Inflammatory macrophage (primary cell): ENCODE results near the gene ZNF573.
"Not testable (repeated sequence)": the region's sequence is repeated elsewhere in the genome, so short reads cannot be mapped to it uniquely, and the experiment has no call there.

Experiments
- DNase-seq, 2 donors: peaks; one replicate each; pipeline ENCODE4 v3.0.0-alpha.2; 2020 to 2022
- total RNA-seq, 18 experiments: gene quantifications; one replicate each; lab custom pipeline; 2026; ENCODE audit warnings: mixed read lengths in 6 of 18, inconsistent platforms in 2 of 18; lab: John Stamatoyannopoulos, UW

Gene ZNF573
- total RNA-seq, result 0.75 to 8.9 (median 5.7) reads per million in 18 experiments

- DNase-seq, result peak; percentile 90
These were observed at the start of gene ZNF573 for GRCh38 chr19:37779127-37780005. ZNF573 (minus strand) TSS chr19:37779586; CDS start chr19:37773729, 5,857 bp downstream.

GRCh38 chr19:37817180-37817981 is 38.0 kb upstream of the ZNF573 start:
- DNase-seq, result peak in 1 of 2 donors; percentile 9

DNA sequence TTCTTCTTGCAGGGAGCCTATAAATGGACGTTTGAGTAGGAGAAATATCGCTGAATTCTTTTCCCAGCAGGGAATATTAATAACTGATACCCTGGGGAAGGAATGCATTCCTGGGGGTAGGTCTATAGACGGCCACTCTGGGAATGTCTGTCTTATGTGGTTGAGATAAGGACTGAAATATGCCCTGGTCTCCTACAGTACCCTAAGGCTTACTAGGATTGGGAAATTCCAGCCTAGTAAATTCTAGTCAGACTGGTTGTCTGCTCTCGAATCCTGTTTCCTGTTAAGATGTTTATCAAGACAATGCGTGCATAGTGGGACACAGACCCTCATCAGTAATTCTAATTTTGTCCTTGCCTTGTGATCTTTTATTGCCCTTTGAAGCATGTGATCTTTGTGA is 36.2 kb upstream of the ZNF573 start:
- not testable (repeated sequence) for DNase-seq

DNA sequence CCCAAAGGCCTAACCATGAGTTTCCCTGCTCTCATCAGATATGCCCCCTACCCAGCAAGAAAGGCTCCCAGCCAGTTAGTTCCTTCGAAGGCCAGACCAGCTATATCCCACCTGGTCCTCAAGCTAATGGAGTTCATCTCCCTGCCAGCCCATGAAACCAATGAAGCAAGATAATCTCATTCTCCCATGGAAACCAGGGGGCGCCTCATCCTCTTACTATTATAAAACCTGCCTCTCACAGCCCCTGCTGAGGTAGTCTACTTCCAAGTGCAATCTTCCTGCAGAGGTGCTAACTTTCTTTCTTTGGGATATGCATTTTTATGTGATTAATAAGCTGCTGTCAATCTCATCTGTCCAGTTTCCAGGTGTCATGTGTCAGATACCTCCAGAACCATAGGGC is 34.0 kb upstream of the ZNF573 start:
- no peak for DNase-seq

DNA sequence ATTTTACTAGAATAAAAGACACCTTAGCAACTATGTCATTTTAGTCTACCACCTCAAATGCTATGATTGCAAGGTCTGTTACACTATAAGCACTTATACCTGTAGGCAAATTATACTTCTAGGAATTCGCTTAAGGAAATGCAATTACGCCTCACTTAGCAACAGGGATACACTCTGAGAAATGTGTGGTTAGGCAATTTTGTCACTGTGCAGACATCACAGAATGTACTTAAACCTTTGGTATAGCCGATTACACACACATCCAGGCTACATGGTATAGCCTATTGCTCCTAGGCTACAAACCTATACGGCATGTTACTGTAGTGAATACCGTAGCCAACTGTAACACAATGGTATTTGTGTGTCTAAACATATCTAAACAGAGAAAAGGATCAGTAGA is 30.0 kb upstream of the ZNF573 start:
- no peak for DNase-seq

- DNase-seq, result no peak
These were observed 24.0 kb upstream of the ZNF573 start for GRCh38 chr19:37803249-37803840.

DNA sequence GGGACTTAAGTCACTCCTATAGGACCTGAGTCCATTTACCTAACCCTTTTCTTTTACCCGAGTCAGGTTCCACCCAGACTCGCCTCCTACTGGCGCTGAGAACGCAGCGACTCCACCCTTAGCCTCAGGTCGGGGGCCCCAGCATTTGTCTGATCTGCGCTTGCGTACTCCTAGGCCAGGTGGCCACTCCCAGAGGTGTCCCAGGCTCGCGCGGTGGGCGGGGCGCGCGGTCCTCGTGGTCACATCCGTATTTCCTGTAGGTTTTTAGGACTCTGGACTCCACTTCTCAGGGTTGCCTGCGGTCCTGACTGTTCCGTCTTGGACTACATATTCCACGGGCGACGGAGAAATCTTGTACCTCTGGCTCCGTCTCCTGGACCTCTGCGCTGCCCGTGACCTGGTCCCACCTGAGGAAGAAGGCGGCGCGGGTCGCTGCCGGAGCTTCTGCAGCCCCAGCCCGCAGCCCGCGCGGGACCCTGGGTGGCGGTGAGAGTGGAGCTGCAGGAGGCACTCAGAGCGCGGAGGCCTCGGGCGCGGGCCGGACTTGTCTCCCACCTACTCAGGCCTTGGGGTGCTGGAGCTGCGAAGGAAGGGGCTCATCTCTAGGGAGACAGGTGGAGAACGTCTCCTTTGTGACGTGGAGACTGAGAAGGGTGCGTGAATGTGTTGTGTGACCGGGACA is 11.0 kb upstream of the ZNF573 start:
- no peak for DNase-seq

DNA sequence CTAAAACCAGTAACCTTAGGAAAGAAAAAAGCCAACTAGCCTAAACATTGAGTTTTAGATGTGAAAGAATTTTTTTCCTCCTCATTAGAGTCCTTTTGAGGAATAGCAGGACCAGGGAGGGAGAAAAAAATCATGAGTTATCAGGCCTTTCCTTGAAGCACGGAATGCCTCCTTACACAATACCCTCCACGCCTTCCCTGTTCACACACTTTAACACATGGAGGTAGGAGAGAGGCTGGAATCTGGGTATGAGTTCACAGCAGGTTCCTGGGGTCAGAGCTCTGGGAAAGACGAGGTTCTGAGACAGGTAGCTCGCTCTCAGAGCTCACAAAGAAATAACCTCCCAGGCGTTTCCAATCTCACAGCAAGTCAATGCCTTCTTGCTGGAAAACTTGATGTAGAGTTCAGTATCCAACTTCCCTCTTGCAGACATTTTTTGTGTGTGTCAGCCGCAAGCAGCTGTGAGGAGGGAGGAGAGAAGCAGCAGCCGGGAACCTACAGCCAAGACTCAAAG is 716 bp downstream of the ZNF573 start:
- peak; percentile 2 to 6 for DNase-seq

DNA sequence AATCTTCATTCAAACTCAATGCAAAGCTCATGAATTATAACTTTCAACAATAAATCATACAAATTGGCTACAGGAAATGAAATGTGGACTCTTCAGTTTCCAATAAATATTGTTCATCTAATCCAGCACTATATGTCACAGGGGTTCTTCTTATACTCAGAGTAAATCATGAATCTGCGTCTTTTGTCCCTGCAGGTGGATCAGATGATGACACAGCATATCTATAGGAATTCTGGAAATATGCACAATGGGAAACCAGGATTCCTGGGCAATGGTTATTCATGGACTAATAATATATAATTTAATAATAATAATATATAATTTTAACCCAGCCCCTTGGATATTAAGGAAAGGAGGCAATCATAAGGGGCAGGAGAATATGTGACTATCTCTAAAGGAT is 8.4 kb downstream of the ZNF573 start:
- no peak for DNase-seq

DNA sequence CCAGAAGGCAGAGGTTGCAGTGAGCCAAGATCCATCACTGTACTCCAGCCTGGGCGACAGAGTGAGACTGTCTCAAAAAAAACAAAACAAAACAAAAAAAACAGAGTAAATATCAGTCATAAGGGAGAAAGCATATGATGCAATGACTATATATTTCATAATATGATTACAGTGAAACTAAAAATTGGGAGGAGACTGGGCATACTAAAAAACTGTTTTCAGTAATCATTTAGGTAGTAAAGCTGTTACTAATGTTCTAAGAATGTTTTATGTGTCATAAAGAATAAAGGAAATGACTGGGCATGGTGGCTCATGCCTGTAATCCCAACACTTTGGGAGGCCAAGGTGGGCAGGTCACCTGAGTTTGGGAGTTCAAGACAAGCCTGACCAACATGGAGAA is 15.9 kb downstream of the ZNF573 start:
- DNase-seq, result no peak

DNA sequence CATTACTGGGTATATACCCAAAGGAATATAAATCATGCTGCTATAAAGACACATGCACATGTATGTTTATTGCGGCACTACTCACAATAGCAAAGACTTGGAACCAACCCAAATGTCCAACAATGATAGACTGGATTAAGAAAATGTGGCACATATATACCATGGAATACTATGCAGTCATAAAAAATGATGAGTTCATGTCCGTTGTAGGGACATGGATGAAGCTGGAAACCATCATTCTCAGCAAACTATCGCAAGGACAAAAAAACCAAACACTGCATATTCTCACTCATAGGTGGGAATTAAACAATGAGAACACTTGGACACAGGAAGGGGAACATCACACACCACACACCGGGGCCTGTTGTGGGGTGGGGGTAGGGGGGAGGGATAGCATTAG is 21.7 kb downstream of the ZNF573 start:
- DNase-seq, result not testable (repeated sequence)

DNA sequence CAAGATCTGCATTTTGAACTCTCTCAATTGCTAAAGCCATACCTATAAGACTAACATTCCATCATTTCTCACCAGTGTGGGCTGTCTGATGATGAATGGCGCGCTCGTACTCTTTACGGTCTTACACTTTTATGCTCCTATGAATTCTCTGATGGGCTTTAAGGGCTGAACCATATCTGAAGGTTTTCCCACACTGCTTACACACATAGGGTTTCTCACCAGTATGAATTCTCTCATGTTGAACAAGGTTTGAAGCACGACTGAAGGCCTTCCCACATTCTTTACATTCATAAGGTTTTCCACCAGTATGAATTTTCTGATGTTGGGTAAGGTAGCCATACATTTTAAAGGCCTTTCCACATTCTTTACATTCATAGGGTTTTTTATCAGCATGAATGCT is 41.0 kb downstream of the ZNF573 start:
- no peak for DNase-seq

- DNase-seq, result no peak
These were observed 54.2 kb downstream of the ZNF573 start for GRCh38 chr19:37725181-37725580.

DNA sequence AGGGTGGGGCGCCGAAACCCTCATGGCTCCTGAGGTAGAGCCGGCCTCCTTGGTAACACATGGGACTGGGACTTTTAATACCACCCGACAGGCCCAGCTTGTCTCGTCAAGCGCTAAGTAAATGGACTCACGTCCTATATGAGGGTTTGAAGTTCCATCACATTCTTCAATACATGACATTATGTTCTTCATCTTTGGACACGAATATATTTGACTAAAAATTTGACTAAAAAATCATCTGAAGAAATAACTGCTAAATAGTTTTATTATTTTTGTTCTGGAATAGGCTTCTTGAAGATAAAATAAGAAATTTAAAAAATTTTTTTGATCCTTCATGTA is 59.5 kb downstream of the ZNF573 start:
- DNase-seq, result no peak

DNA sequence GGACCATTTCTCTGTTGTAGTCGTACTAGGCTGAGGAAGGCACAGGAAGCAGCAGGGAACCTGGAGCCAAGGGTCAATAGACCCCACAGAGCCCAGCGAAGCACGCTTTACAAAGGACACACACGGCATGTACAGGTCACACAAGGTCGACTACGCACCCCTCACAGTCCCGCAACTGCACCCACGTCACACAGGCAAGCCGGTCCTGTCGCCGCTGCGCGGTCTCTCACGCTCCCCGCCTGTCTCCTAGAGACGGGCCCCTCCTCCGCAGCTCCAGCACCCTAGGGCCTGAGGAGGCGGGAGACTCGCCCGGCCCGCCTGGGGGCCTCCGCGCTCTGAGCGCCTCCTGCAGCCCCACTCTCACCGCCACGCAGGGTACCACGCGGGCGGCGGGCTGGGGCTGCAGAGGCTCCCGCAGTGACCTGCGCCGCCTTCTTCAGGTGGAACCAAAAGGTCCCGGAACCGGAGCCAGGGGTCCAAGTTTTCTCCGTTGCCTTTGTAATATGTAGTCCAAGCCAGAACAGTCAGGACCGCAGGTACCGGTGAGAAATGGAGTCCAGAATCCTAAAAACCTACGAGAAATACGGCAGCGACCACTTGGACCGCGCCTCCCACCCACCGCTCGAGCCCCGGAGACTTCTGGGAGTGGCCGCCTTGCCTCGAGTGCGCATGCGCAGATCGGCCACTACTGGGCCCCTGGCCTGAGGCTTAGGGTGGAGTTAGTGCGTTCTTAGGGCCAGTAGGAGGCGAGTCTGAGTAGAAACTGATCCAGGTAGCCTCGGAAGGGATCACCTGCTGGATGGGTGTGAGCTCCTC is 60.1 kb downstream of the ZNF573 start, which contains the start of gene ZNF607:
Gene ZNF607 (minus strand): TSS at position 651 of the 816 bp plus-strand sequence. CDS start 8,143 bp downstream, outside the sequence.
- DNase-seq, result peak; percentile 80 to 92

DNA sequence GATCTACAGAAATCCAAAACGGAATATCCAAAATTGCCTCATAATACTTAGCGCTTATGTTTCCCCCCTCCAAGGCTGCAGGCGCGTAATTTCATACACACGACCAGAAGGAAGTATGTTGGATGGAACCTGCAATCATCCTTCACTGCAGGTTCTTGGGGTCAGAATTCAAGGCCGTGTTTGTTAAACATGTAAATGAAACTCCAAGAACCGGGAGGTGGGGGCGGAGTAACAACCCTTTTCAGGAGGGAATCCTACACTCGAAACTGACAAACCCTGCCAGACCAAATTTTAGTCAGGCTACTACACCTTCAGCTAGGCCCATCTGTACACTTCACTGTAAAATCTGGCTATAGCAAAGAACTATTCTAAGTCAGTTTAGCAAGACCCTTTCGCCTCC is 61.1 kb downstream of the ZNF573 start:
- no peak for DNase-seq

DNA sequence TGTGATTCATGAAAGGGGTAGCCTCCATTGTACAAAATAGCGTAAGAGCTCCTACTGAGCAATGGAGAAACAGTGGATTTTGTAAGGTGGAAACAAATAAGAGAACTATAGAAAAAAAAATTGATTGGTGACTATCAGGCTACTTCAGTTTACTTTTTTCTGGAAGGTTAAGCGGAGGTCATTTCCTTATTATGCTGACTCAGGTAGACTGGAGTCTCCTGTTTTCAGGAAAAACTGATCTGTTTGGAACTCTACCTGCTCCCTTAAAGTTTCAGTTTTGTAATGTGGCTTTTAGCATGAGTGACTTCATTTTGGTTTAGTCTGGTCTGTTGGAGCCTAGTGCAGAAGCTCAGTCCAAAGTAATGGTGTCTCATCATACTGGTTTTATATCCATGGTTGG is 63.2 kb downstream of the ZNF573 start:
- DNase-seq, result no peak

DNA sequence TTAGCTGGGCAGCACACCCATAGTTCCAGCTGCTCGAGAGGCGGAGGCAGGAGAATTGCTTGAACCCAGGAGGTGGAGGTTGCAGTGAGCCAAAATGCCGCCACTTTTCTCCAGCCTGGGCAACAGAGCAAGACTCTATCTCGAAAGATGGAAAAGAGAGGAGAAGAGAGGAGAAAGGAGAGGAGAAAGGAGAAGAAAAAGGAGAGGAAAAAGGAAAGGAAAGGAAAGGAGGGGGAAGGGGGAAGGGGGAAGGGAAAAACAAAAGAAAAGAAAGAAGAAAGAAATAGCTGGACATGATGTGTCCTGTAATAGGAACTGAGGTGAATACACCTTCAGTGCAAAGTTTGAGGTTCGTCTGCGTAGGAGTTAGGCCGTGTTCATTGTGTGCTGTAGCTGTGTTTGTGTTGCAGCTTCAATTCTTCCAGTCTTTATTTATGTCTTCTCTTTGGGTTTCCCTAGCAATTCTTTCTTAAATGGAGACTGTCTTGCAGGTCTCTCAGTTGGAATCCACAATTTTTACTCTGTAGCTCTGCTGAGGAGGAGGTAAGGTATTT is 73.3 kb downstream of the ZNF573 start:
- DNase-seq, result no peak

DNA sequence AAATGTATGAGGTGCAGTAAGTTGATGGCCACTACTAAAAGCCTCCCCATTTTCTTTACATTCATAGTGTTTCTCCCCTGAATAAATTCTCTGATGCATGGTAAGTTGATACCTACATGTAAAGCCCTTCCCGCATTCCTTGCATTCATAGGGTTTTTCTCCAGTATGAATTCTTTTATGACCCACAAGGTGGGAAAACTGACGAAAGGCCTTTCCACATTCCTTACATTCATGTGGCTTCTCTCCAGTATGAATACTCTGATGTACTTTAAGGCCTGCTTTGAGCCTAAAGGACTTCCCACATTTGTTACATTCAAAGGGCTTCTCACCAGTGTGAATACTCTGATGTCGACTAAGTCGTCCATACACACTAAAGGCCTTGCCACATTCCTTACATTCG is 80.3 kb downstream of the ZNF573 start:
- no peak for DNase-seq

GRCh38 chr19:37698216-37698615 is 81.2 kb downstream of the ZNF573 start:
- no peak for DNase-seq
